ENCODE data around the gene PHACTR2.
"Not testable (repeated sequence)": the region's sequence is repeated elsewhere in the genome, so short reads cannot be mapped to it uniquely, and the experiment has no call there.

PHACTR2 gene

GRCh38 chr6:143700684-143701348 lies 23.1 kb downstream of the PHACTR2 start:
- no peak for DNase-seq

GRCh38 chr6:143701349-143702234 lies 23.8 kb downstream of the PHACTR2 start:
- no peak for DNase-seq

- DNase-seq, result no peak
Measured at GRCh38 chr6:143705569-143705968, 27.8 kb downstream of the PHACTR2 start.

- no peak for DNase-seq
Measured at GRCh38 chr6:143707697-143708096, 29.9 kb downstream of the PHACTR2 start.

GRCh38 chr6:143708889-143709288 lies 31.1 kb downstream of the PHACTR2 start:
- no peak for DNase-seq

GRCh38 chr6:143711714-143712113 lies 33.9 kb downstream of the PHACTR2 start:
- no peak for DNase-seq

GRCh38 chr6:143718472-143718871 lies 40.7 kb downstream of the PHACTR2 start:
- no peak for DNase-seq

GRCh38 chr6:143721642-143722041 lies 43.9 kb downstream of the PHACTR2 start:
- DNase-seq, result no peak

GRCh38 chr6:143724876-143725275 lies 47.1 kb downstream of the PHACTR2 start:
- DNase-seq, result no peak

- DNase-seq, result no peak
Measured at GRCh38 chr6:143726015-143726647, 48.4 kb downstream of the PHACTR2 start.

GRCh38 chr6:143727035-143727434 lies 49.3 kb downstream of the PHACTR2 start:
- DNase-seq, result no peak

- DNase-seq, result no peak
Measured at GRCh38 chr6:143731789-143732188, 54.0 kb downstream of the PHACTR2 start.

- no peak for DNase-seq
Measured at GRCh38 chr6:143732536-143732935, 54.8 kb downstream of the PHACTR2 start.

GRCh38 chr6:143733510-143733909 lies 55.7 kb downstream of the PHACTR2 start:
- DNase-seq, result no peak

- no peak for DNase-seq
Measured at GRCh38 chr6:143734641-143735063, 56.9 kb downstream of the PHACTR2 start.

- DNase-seq, result not testable (repeated sequence)
Measured at GRCh38 chr6:143738072-143738690, 60.4 kb downstream of the PHACTR2 start.

GRCh38 chr6:143739341-143739851 lies 61.6 kb downstream of the PHACTR2 start:
- DNase-seq, result no peak

- DNase-seq, result no peak
Measured at GRCh38 chr6:143740213-143740612, 62.4 kb downstream of the PHACTR2 start.

- DNase-seq, result no peak
Measured at GRCh38 chr6:143741480-143741879, 63.7 kb downstream of the PHACTR2 start.

- DNase-seq, result no peak
Measured at GRCh38 chr6:143742070-143742954, 64.5 kb downstream of the PHACTR2 start.

GRCh38 chr6:143742955-143743255 lies 65.1 kb downstream of the PHACTR2 start:
- no peak for DNase-seq
